OCI-LY7 (cell line): Measurements from ENCODE around the gene B3GALT4. TPM values are rescaled to one million over a fixed set of nuclear protein-coding genes. Genes with fewer than 3 reads are reported as not detected.
"Not testable (repeated sequence)": the region's sequence is repeated elsewhere in the genome, so short reads cannot be mapped to it uniquely, and the experiment has no call there.

Source experiments
- BruUV-seq: library from RNA; stranded (reverse); fragments of 400-500 nt; replicated peaks from 2 replicates; lab custom pipeline; 2021; lab: Mats Ljungman, UMichigan
- CTCF ChIA-PET: fragments of 300-600 bp; sonication (Branson Sonifier 250); formaldehyde crosslinking; loops from one replicate; lab custom pipeline; 2022; ENCODE audit warnings: antibody characterized with exemption; ENCODE audit not compliant: unreplicated experiment; lab: Charles Lee
- POLR2A ChIA-PET: fragments of 300-600 bp; sonication (Branson Sonifier 250); formaldehyde crosslinking; loops from one replicate; lab custom pipeline; 2022; ENCODE audit warnings: antibody characterized with exemption; lab: Charles Lee
- DNase-seq: peaks from one replicate; pipeline ENCODE4 v3.0.0-alpha.2; 2015; ENCODE audit warnings: low spot score
- H2AFZ ChIP-seq: fragments of 200-600 bp; sonication (generic), shearing (Covaris generic); 2 replicates; pipeline ENCODE4 v1.6.1; 2014; ENCODE audit warnings: mild to moderate bottlenecking, antibody characterized with exemption, low read length, moderate library complexity
- H3K27ac ChIP-seq: fragments of 200-600 bp; sonication (generic); 2 replicates; pipeline ENCODE4 v1.5.1; 2014; ENCODE audit warnings: mixed run types, low read depth, mild to moderate bottlenecking, moderate library complexity, low read length, inconsistent platforms; ENCODE audit not compliant: poor library complexity, severe bottlenecking
- H3K36me3 ChIP-seq: fragments of 200-600 bp; sonication (generic); 2 replicates; pipeline ENCODE4 v1.6.1; 2014; ENCODE audit warnings: mild to moderate bottlenecking, antibody characterized with exemption, low read length, moderate library complexity, mixed read lengths; ENCODE audit not compliant: insufficient read depth
- H3K4me1 ChIP-seq: fragments of 200-600 bp; sonication (generic); 2 replicates; pipeline ENCODE4 v1.5.1; 2014; ENCODE audit warnings: mild to moderate bottlenecking, low read length; ENCODE audit not compliant: insufficient read depth, poor library complexity, severe bottlenecking
- H3K4me2 ChIP-seq: fragments of 200-600 bp; sonication (generic); 2 replicates; pipeline ENCODE4 v1.6.1; 2014; ENCODE audit warnings: mild to moderate bottlenecking, low read length
- H3K4me3 ChIP-seq: fragments of 200-600 bp; sonication (generic); 2 replicates; pipeline ENCODE4 v1.5.1; 2014; ENCODE audit warnings: mild to moderate bottlenecking, low read depth, low read length; ENCODE audit not compliant: poor library complexity, severe bottlenecking
- H3K79me2 ChIP-seq: fragments of 200-600 bp; sonication (generic); 2 replicates; pipeline ENCODE4 v1.6.1; 2016; ENCODE audit warnings: low read depth, mild to moderate bottlenecking, low read length, moderate library complexity, mixed read lengths; ENCODE audit not compliant: insufficient read depth
- H3K9me2 ChIP-seq: fragments of 200-600 bp; sonication (generic); 2 replicates; pipeline ENCODE4 v1.6.1; 2016; ENCODE audit warnings: mild to moderate bottlenecking, low read length, mixed read lengths; ENCODE audit not compliant: insufficient read depth
- H3K9me3 ChIP-seq: fragments of 200-600 bp; sonication (generic); 2 replicates; pipeline ENCODE4 v1.6.1; 2014; ENCODE audit warnings: mild to moderate bottlenecking, mixed run types, low read length, mixed read lengths
- H4K20me1 ChIP-seq: fragments of 200-600 bp; sonication (generic); 2 replicates; pipeline ENCODE4 v1.6.1; 2014; ENCODE audit warnings: mild to moderate bottlenecking, antibody characterized with exemption, low read length, moderate library complexity, mixed read lengths; ENCODE audit not compliant: insufficient read depth
- CTCF ChIP-seq: fragments of 200-600 bp; sonication (generic); conservative IDR thresholded peaks from 2 replicates; pipeline ENCODE4 v1.5.1; 2014; ENCODE audit warnings: mild to moderate bottlenecking, antibody characterized with exemption, low read length, moderate library complexity, mixed read lengths
- EZH2phosphoT487 ChIP-seq: fragments of 200-600 bp; sonication (generic); IDR thresholded peaks from 2 replicates; pipeline ENCODE4 v1.6.1; 2018; ENCODE audit warnings: low read depth, borderline replicate concordance, mild to moderate bottlenecking, mixed run types, antibody characterized with exemption, low read length, moderate library complexity, mixed read lengths
- intact Hi-C: fragments of 100-400 bp; cut with micrococcal nuclease; formaldehyde crosslinking; loops from one replicate; pipeline ENCODE4 v1.10.0; 2022; ENCODE audit not compliant: unreplicated experiment
- total RNA-seq, 2 experiments: library from RNA; depleted of rRNA in 1 of 2; stranded (reverse); fragments of >200 nt in 1 of 2; shearing (Covaris generic) in 1 of 2; gene quantifications; 2 replicates each; pipeline ENCODE4 v1.2.3, GENCODE V29; 2014 to 2022

The B3GALT4 gene
- total RNA-seq, 2 experiments from 2014 or later = 14.1 to 14.2 TPM

- Histone ChIP-seq H3K79me2 (peaks cover 4% of the 10 kb centered on the region; the same call in 1 of the 2 replicates), H3K4me2 (no peak overlapping the region), H4K20me1 (no peaks in the 10 kb centered on the region; the same call in 1 of the 2 replicates), H3K27ac (peak overlapping the region; percentile 20), H3K9me3 (no peaks in the 10 kb centered on the region), H3K4me3 (no peak overlapping the region), H3K4me1 (peaks cover 36% of the 10 kb centered on the region), H3K36me3 (peaks cover 90% of the 10 kb centered on the region), H2AFZ (no peak overlapping the region), H3K9me2 (no peaks in the 10 kb centered on the region)
- no TSS peak for BruUV-seq
- DNase-seq = no peak
- intact Hi-C loops = no loop called here
- TF ChIP-seq CTCF (no peak), EZH2phosphoT487 (no peak)
- POLR2A ChIA-PET = interaction anchor here (0.8 kb wide), 1 partner anchor 37 kb away, joined by 3 read pairs; the partner anchor contains the start of gene ZBTB22
- CTCF ChIA-PET = no interaction called here
These were observed 3.6 kb downstream of the B3GALT4 start for GRCh38 chr6:33280539-33280938.

DNA sequence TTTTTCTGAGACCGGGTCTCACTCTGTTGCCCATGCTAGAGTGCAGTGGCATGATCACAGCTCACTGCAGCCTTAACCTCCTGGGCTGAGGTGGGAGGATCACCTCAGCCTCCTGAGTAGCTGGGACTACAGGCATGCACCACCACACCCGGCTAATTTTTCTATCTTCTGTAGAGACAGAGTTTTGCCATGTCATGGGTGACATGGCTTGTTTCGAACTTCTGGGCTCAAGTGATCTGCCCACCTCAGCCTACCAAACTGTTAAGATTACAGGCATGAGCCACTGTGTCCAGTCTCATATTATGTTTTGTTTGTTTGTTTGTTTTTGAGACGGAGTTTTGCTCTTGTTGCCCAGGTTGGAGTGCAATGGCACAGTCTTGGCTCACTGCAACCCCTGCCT is 8.3 kb downstream of the B3GALT4 start:
- H4K20me1 ChIP-seq, POLR2A ChIA-PET, H3K27ac ChIP-seq, BruUV-seq, H3K4me2 ChIP-seq, intact Hi-C loops, DNase-seq, H2AFZ ChIP-seq, H3K9me3 ChIP-seq, H3K4me3 ChIP-seq, H3K9me2 ChIP-seq, H3K4me1 ChIP-seq, CTCF ChIA-PET: not testable (repeated sequence)
- Histone ChIP-seq H3K79me2 (peaks cover 24% of the 10 kb centered on the region; the same call in 1 of the 2 replicates), H3K36me3 (peaks cover 68% of the 10 kb centered on the region)

DNA sequence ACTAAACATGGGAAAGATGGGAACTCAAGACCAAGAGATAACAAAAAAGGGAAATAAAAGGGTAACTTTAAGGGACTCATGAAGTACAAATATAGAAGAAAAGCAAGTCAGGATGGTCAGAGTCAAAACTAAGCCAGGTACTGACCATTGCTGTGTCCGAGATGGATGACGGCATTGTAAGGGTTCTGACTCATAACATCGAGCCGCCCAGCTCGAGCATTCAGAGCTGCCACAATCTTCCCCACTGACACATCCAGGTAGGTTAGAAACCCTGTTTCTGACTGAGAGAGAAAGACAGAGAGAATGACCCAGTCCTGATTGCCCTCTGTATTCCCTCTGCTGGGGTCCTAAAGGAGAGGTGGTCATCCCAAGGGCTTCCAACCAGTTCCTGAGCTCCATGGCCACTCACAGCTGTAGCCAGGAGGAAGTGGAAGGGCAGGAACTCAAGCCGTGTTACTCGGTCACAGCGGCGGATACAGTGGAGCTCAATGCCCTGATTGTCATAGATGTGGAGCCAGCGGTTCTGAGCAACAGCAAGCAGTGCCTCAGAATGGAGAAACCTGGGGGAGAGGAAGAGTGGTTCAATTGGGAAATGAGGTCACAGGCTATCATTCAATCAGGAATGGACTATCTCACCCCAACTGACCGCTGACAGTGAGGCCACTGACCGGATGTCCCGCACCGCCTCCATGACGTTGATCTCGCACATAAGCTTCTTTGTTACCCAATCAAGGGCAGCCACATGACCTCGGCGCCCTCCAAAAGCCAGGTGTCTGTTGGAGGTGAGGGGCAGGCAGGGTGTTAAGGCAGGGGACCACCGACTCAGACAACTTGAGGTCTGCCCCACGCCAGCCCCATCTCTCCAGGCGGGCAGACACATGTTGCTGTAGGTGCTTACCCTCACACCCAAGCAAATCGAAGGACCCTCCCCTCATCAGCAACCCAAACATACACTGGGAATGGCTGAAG is 10.3 kb downstream of the B3GALT4 start:
- CTCF ChIA-PET = no interaction called here
- Histone ChIP-seq H3K36me3 (peaks cover 70% of the 10 kb centered on the region), H3K4me3 (peak overlapping the region; percentile 86), H3K4me1 (peaks cover 24% of the 10 kb centered on the region), H3K4me2 (peak overlapping the region; percentile 87), H3K9me2 (no peaks in the 10 kb centered on the region), H3K27ac (no peak overlapping the region), H2AFZ (no peak overlapping the region), H4K20me1 (no peaks in the 10 kb centered on the region), H3K9me3 (no peaks in the 10 kb centered on the region), H3K79me2 (peaks cover 31% of the 10 kb centered on the region; the same call in 1 of the 2 replicates)
- BruUV-seq = no TSS peak
- intact Hi-C loops = no loop called here
- DNase-seq = no peak
- POLR2A ChIA-PET = interaction anchor here (0.5 to 1.3 kb wide), 2 partner anchors 10 to 101 kb away, joined by 3 to 4 read pairs; partner anchors contain the start of gene B3GALT4
- TF ChIP-seq CTCF (no peak), EZH2phosphoT487 (no peak)
